Body of pancreas (tissue), 4 donors: ENCODE results near the gene OR8G5.

Experiments
- POLR2A ChIP-seq, 3 donors: fragments of 450-650 bp; IDR thresholded peaks; one replicate each; pipeline ENCODE4 v1.6.1; 2016; ENCODE audit warnings: antibody characterized with exemption in 3 of 3, mild to moderate bottlenecking in 2 of 3
- TF ChIP-seq, protein P1 (sequence below), 7 experiments: fragments of 450-650 bp in 4 of 7; fragments of 200-600 bp in 3 of 7; sonication (generic) in 3 of 7; IDR thresholded peaks; one replicate each; pipeline ENCODE4 v1.5.1; 2016 to 2019; ENCODE audit warnings: antibody characterized with exemption in 7 of 7

DNA sequence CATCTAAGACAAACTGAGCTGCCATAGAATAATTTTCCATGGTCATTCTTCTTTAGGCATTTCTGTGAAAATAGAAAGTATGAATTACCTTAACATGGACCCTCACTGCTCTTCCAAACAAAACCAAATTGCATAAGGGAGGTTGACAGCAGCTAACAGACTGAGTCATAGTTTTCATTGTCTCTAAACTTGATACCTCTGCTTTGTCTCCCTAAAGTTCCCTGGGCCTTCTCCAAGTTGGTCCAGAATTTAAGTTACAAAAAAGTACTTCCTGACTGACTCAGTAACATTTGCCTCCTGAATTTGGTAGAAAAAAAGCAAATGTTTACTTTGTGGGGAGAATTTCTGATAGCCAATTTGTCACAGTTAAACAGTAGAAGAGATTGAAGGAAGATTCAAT, 54.5 kb downstream of the OR8G5 start:
- TF ChIP-seq, protein P1, sequence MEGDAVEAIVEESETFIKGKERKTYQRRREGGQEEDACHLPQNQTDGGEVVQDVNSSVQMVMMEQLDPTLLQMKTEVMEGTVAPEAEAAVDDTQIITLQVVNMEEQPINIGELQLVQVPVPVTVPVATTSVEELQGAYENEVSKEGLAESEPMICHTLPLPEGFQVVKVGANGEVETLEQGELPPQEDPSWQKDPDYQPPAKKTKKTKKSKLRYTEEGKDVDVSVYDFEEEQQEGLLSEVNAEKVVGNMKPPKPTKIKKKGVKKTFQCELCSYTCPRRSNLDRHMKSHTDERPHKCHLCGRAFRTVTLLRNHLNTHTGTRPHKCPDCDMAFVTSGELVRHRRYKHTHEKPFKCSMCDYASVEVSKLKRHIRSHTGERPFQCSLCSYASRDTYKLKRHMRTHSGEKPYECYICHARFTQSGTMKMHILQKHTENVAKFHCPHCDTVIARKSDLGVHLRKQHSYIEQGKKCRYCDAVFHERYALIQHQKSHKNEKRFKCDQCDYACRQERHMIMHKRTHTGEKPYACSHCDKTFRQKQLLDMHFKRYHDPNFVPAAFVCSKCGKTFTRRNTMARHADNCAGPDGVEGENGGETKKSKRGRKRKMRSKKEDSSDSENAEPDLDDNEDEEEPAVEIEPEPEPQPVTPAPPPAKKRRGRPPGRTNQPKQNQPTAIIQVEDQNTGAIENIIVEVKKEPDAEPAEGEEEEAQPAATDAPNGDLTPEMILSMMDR (IDR thresholded peaks at IDR 0.05) = no peak
- no peak for TF ChIP-seq POLR2A (IDR thresholded peaks at IDR 0.05)
